Measurements from ENCODE around the gene TPMT.

GRCh38 chr6:18118330-18118729 is 36.5 kb downstream of the TPMT start:
- TF ChIP-seq CTCF (conservative IDR thresholded peaks at IDR 0.05; ENCODE audit: low read depth, low read length) (no peak), EZH2phosphoT487 (IDR thresholded peaks at IDR 0.05; ENCODE audit: borderline replicate concordance, low read length) (no peak), EZH2 (IDR thresholded peaks at IDR 0.05; ENCODE audit: low read length, unreplicated experiment) (no peak)

Measured in PC-3 (cell line).